Neural cell (in vitro differentiated cells): Measurements from ENCODE around the gene SP4.

Source experiments
- CTCF ChIP-seq: fragments of 450-650 bp; IDR thresholded peaks from 2 replicates; pipeline ENCODE4 v1.5.1; 2014; ENCODE audit warnings: antibody characterized with exemption, mild to moderate bottlenecking, moderate library complexity; ENCODE audit not compliant: poor library complexity, severe bottlenecking
- EP300 ChIP-seq: fragments of 450-650 bp; conservative IDR thresholded peaks from 2 replicates; pipeline ENCODE4 v1.6.1; 2014; ENCODE audit warnings: antibody characterized with exemption, mild to moderate bottlenecking, moderate library complexity; ENCODE audit not compliant: poor library complexity, severe bottlenecking
- POLR2AphosphoS5 ChIP-seq: IDR thresholded peaks from 2 replicates; pipeline ENCODE4 v1.6.1; 2012
- REST ChIP-seq: IDR thresholded peaks from 2 replicates; pipeline ENCODE4 v1.6.1; 2012; ENCODE audit warnings: borderline replicate concordance
- TAF1 ChIP-seq: IDR thresholded peaks from 2 replicates; pipeline ENCODE4 v1.6.1; 2012; ENCODE audit warnings: low read depth

GRCh38 chr7:21497072-21497471 lies 69.2 kb downstream of the SP4 start:
- no peak for TF ChIP-seq REST
- no peak for TF ChIP-seq EP300
- no peak for TF ChIP-seq TAF1
- no peak for TF ChIP-seq CTCF
- no peak for TF ChIP-seq POLR2AphosphoS5
